Liver (tissue), 9 donors: ENCODE results near the gene SFXN3. TPM values are rescaled to one million over a fixed set of nuclear protein-coding genes. Genes with fewer than 3 reads are reported as not detected.

Experiments
- DNase-seq: peaks from one replicate; pipeline ENCODE4 v3.0.0-alpha.2; 2017; ENCODE audit warnings: low spot score
- H3K27ac ChIP-seq, 2 donors: one replicate each; pipeline ENCODE4 v1.7.0; 2013; ENCODE audit warnings: inconsistent platforms in 2 of 2, low read length in 2 of 2, control low read depth in 1 of 2, low read depth in 1 of 2, mild to moderate bottlenecking in 1 of 2
- H3K27me3 ChIP-seq, 4 donors: one replicate each; pipeline versions ENCODE4 v1.6.1 to v1.7.0; 2013; ENCODE audit warnings: low read length in 3 of 4, inconsistent platforms in 1 of 4, mild to moderate bottlenecking in 1 of 4, moderate library complexity in 1 of 4; ENCODE audit not compliant: control insufficient read depth in 4 of 4, insufficient read depth in 4 of 4
- H3K36me3 ChIP-seq, 4 donors: one replicate each; pipeline versions ENCODE4 v1.6.1 to v1.7.0; 2013; ENCODE audit warnings: low read length in 3 of 4, mild to moderate bottlenecking in 3 of 4, low read depth in 1 of 4, moderate library complexity in 1 of 4; ENCODE audit not compliant: control insufficient read depth in 4 of 4, insufficient read depth in 3 of 4
- H3K4me1 ChIP-seq, 4 donors: one replicate each; pipeline versions ENCODE4 v1.6.1 to v1.7.0; 2013; ENCODE audit warnings: low read length in 3 of 4, mild to moderate bottlenecking in 3 of 4, moderate library complexity in 1 of 4; ENCODE audit not compliant: control insufficient read depth in 4 of 4, insufficient read depth in 4 of 4
- H3K4me3 ChIP-seq, 3 donors: one replicate each; pipeline versions ENCODE4 v1.6.1 to v1.7.0; 2013; ENCODE audit warnings: low read length in 3 of 3, control low read depth in 1 of 3, low read depth in 1 of 3, mild to moderate bottlenecking in 1 of 3
- H3K9ac ChIP-seq, 2 donors: one replicate each; pipeline ENCODE4 v1.7.0; 2013; ENCODE audit warnings: low read length in 2 of 2, mild to moderate bottlenecking in 2 of 2, moderate library complexity in 2 of 2, control low read depth in 1 of 2, low read depth in 1 of 2
- H3K9me3 ChIP-seq, 4 donors: one replicate each; pipeline versions ENCODE4 v1.6.1 to v1.7.0; 2013; ENCODE audit warnings: low read length in 3 of 4; ENCODE audit not compliant: control insufficient read depth in 4 of 4
- ATF3 ChIP-seq: IDR thresholded peaks from 2 replicates; pipeline ENCODE4 v1.6.1; 2016; ENCODE audit warnings: antibody characterized with exemption
- CTCF ChIP-seq: fragments of 150-350 bp; IDR thresholded peaks from 2 replicates; pipeline ENCODE4 v1.5.1; 2017; ENCODE audit warnings: improper control_type of control experiment, low read depth, low read length; ENCODE audit not compliant: missing input control
- EGR1 ChIP-seq, 2 donors: IDR thresholded peaks; 2 replicates each; pipeline ENCODE4 v1.6.1; 2016 to 2018; ENCODE audit warnings: antibody characterized with exemption in 2 of 2, low read depth in 2 of 2
- FOXA1 ChIP-seq: IDR thresholded peaks from 2 replicates; pipeline ENCODE4 v1.6.1; 2016; ENCODE audit warnings: antibody characterized with exemption
- GABPA ChIP-seq, 2 donors: IDR thresholded peaks in 1 of 2; conservative IDR thresholded peaks in 1 of 2; 2 replicates each; pipeline ENCODE4 v1.6.1; 2016; ENCODE audit warnings: antibody characterized with exemption in 2 of 2, mild to moderate bottlenecking in 1 of 2, moderate library complexity in 1 of 2
- HNF4G ChIP-seq: IDR thresholded peaks from 2 replicates; pipeline ENCODE4 v1.6.1; 2016; ENCODE audit warnings: antibody characterized with exemption
- JUND ChIP-seq, 2 donors: IDR thresholded peaks; 2 replicates each; pipeline ENCODE4 v1.6.1; 2016; ENCODE audit warnings: antibody characterized with exemption in 2 of 2
- NR2F2 ChIP-seq: IDR thresholded peaks from 2 replicates; pipeline ENCODE4 v1.6.1; 2016; ENCODE audit warnings: antibody characterized with exemption
- RAD21 ChIP-seq, 2 donors: IDR thresholded peaks; 2 replicates each; pipeline ENCODE4 v1.6.1; 2016; ENCODE audit warnings: antibody characterized with exemption in 2 of 2, mild to moderate bottlenecking in 2 of 2
- RXRA ChIP-seq, 2 donors: IDR thresholded peaks; 2 replicates each; pipeline ENCODE4 v1.6.1; 2017 to 2018; ENCODE audit warnings: antibody characterized with exemption in 2 of 2, mild to moderate bottlenecking in 1 of 2
- TAF1 ChIP-seq: conservative IDR thresholded peaks from 2 replicates; pipeline ENCODE4 v1.6.1; 2016; ENCODE audit warnings: antibody characterized with exemption, mild to moderate bottlenecking
- YY1 ChIP-seq: IDR thresholded peaks from 2 replicates; pipeline ENCODE4 v1.6.1; 2016; ENCODE audit warnings: antibody characterized with exemption, mild to moderate bottlenecking
- ZBTB33 ChIP-seq: IDR thresholded peaks from 2 replicates; pipeline ENCODE4 v1.6.1; 2016; ENCODE audit warnings: antibody characterized with exemption
- WGBS: extraction: QIAGEN DNeasy Blood & Tissue Kit; methylation state at CpG from one replicate; pipeline ENCODE4 v1.1.7; 2013; 5-methylcytosine and 5-hydroxymethylcytosine counted together
- polyA plus RNA-seq, 2 donors: library from polyadenylated mRNA; stranded (reverse) in 1 of 2; unstranded in 1 of 2; fragments of 200-250 nt in 1 of 2; fragments of >200 nt in 1 of 2; fragmentation: Nextera tagmentation in 1 of 2; extraction: Ambion mirVana in 1 of 2; gene quantifications; one replicate each; pipeline versions ENCODE4 v1.2.1 to v1.2.3, GENCODE V29; 2013 to 2015
- total RNA-seq, 2 donors: library from RNA; depleted of rRNA; stranded (reverse); fragments of >200 nt; gene quantifications; one replicate each; pipeline ENCODE4 v1.2.3, GENCODE V29; 2014
- donor health status: healthy.
- donor health status: healthy.
- donor health status: healthy.
- donor health status: healthy.
- donor health status: healthy.

The SFXN3 gene
- total and polyA plus RNA-seq, 4 donors, result 1.7 to 11.1 (median 6.3) TPM

GRCh38 chr10:100999742-101000126 lies 31.3 kb upstream of the SFXN3 start, which contains the start of gene LZTS2:
LZTS2 (plus strand) TSS chr10:100999808; CDS start chr10:101002539, 2,731 bp downstream.
- peaks cover 0 to 3% (median under 1%) of the 10 kb centered on the region in 4 donors for H3K36me3 ChIP-seq
- peak within 1 kb of the TSS; percentile 94 for H3K27ac ChIP-seq
- no peaks in the 10 kb centered on the region for H3K27me3 ChIP-seq
- H3K9ac ChIP-seq, result peak within 1 kb of the TSS; percentile 57 to 72
- 3% methylated on average over 44 of the region's 44 CpGs for WGBS
- no peaks in the 10 kb centered on the region for H3K9me3 ChIP-seq
- no peak for DNase-seq
- peaks cover 0 to 30% (median 17%) of the 10 kb centered on the region in 4 donors for H3K4me1 ChIP-seq
- peak within 1 kb of the TSS; percentile 56 to 71 (median 68) for H3K4me3 ChIP-seq
- TF ChIP-seq YY1 (no peak), ZBTB33 (no peak), GABPA (IDR thresholded peaks at IDR 0.05 in 1 of 2, conservative IDR thresholded peaks at IDR 0.05 in 1 of 2) (no peak), RAD21 (IDR thresholded peaks at IDR 0.05) (no peak), RXRA (IDR thresholded peaks at IDR 0.05) (no peak), JUND (IDR thresholded peaks at IDR 0.05) (no peak), EGR1 (IDR thresholded peaks at IDR 0.05; ENCODE audit: low read depth in 2 of 2) (no peak), TAF1 (no peak), CTCF (no peak), ATF3 (no peak), NR2F2 (no peak), FOXA1 (no peak), HNF4G (no peak)

GRCh38 chr10:101000127-101000914 lies 30.7 kb upstream of the SFXN3 start:
- Histone ChIP-seq H3K9ac (peak overlapping the region; percentile 47 to 72), H3K4me3 (peak overlapping the region; percentile 24 to 71 (median 53)), H3K36me3 (peaks cover 0 to 5% (median under 1%) of the 10 kb centered on the region in 4 donors), H3K27ac (peak overlapping the region; percentile 70 to 80), H3K4me1 (peaks cover 0 to 30% (median 17%) of the 10 kb centered on the region in 4 donors), H3K27me3 (no peaks in the 10 kb centered on the region), H3K9me3 (no peaks in the 10 kb centered on the region)
- no peak for TF ChIP-seq JUND (IDR thresholded peaks at IDR 0.05)
- TF ChIP-seq ATF3, result no peak
- no peak for TF ChIP-seq YY1
- TF ChIP-seq TAF1, result no peak
- no peak for TF ChIP-seq EGR1 (IDR thresholded peaks at IDR 0.05; ENCODE audit: low read depth in 2 of 2)
- DNase-seq, result no peak
- 51% methylated on average over 19 of the region's 19 CpGs for WGBS
